Panc1 (cell line): ENCODE measurements around the gene APOBEC3B. TPM values are rescaled to one million over a fixed set of nuclear protein-coding genes. Genes with fewer than 3 reads are reported as not detected.

Source experiments
- ATAC-seq: fragments of 200-7000 bp; cut with Tn5 transposase; 2 replicates; pipeline ENCODE4 v1.9.1; 2020; ENCODE audit warnings: mild to moderate bottlenecking, moderate library complexity
- BruUV-seq: library from RNA; stranded (reverse); fragments of 400-500 nt; replicated peaks from 2 replicates; lab custom pipeline; 2021; lab: Mats Ljungman, UMichigan
- CTCF ChIA-PET: fragments of 300-600 bp; sonication (Branson Sonifier 250); formaldehyde crosslinking; loops from one replicate; lab custom pipeline; 2022; ENCODE audit warnings: antibody characterized with exemption; lab: Charles Lee
- POLR2A ChIA-PET: fragments of 300-600 bp; sonication (Branson Sonifier 250); formaldehyde crosslinking; loops from one replicate; lab custom pipeline; 2022; ENCODE audit warnings: antibody characterized with exemption; lab: Charles Lee
- DNase-seq: peaks from one replicate; pipeline ENCODE4 v3.0.0-alpha.2; 2010; ENCODE audit warnings: low read depth, low spot score
- H3K27ac ChIP-seq: 2 replicates; pipeline ENCODE4 v1.5.1; 2011; ENCODE audit warnings: mild to moderate bottlenecking, low read length, inconsistent platforms
- H3K27me3 ChIP-seq: fragments of 200-500 bp; sonication (Bioruptor generic); 2 replicates; pipeline ENCODE4 v1.6.0; 2014; ENCODE audit warnings: low read length, inconsistent platforms; ENCODE audit not compliant: control insufficient read depth, insufficient read depth
- H3K36me3 ChIP-seq: fragments of 200-500 bp; sonication (Bioruptor generic); 2 replicates; pipeline ENCODE4 v1.5.1; 2014; ENCODE audit warnings: inconsistent platforms, mild to moderate bottlenecking, low read length, moderate library complexity; ENCODE audit not compliant: control insufficient read depth, insufficient read depth
- H3K4me1 ChIP-seq: 2 replicates; pipeline ENCODE4 v1.5.1; 2011; ENCODE audit warnings: inconsistent platforms, mild to moderate bottlenecking, low read length, moderate library complexity; ENCODE audit not compliant: control insufficient read depth, insufficient read depth
- H3K4me3 ChIP-seq, 2 experiments: 2 replicates each; pipeline ENCODE4 v1.5.1; 2011 to 2012; ENCODE audit warnings: low read depth in 2 of 2, low read length in 2 of 2, mild to moderate bottlenecking in 2 of 2, inconsistent platforms in 1 of 2, moderate library complexity in 1 of 2
- H3K9me3 ChIP-seq: fragments of 200-500 bp; sonication (Bioruptor generic); 2 replicates; pipeline ENCODE4 v1.5.1; 2014; ENCODE audit warnings: low read depth, mild to moderate bottlenecking, inconsistent platforms, low read length, moderate library complexity; ENCODE audit not compliant: control insufficient read depth, insufficient read depth
- CTCF ChIP-seq: fragments of 450-650 bp; IDR thresholded peaks from 2 replicates; pipeline ENCODE4 v1.5.1; 2017; ENCODE audit warnings: mild to moderate bottlenecking
- POLR2AphosphoS5 ChIP-seq: IDR thresholded peaks from 2 replicates; pipeline ENCODE4 v1.6.1; 2012; ENCODE audit warnings: mild to moderate bottlenecking, low read depth, low read length, moderate library complexity
- REST ChIP-seq, 2 experiments: IDR thresholded peaks; 2 replicates each; pipeline ENCODE4 v1.6.1; 2011 to 2012; ENCODE audit warnings: low read depth in 2 of 2, control low read depth in 1 of 2, low read length in 1 of 2, mild to moderate bottlenecking in 1 of 2, moderate library complexity in 1 of 2; ENCODE audit not compliant: insufficient read depth in 1 of 2
- SIN3A ChIP-seq: IDR thresholded peaks from 2 replicates; pipeline ENCODE4 v1.6.1; 2012; ENCODE audit warnings: low read depth, mild to moderate bottlenecking, low read length, moderate library complexity, borderline replicate concordance; ENCODE audit not compliant: insufficient read depth
- TCF7L2 ChIP-seq: IDR thresholded peaks from 2 replicates; pipeline ENCODE4 v1.6.1; 2011; ENCODE audit warnings: mild to moderate bottlenecking, low read depth, low read length, inconsistent platforms
- in situ Hi-C: cut with HindIII; loops from 2 replicates; pipeline ENCODE4 v1.10.0; 2016; ENCODE audit warnings: low sequenced_read_pairs, low pct_unique_long_range_greater_than_20kb
- intact Hi-C: fragments of 100-400 bp; cut with micrococcal nuclease; formaldehyde crosslinking; loops from one replicate; pipeline ENCODE4 v1.10.0; 2022; ENCODE audit not compliant: unreplicated experiment
- total RNA-seq: library from RNA; stranded (reverse); gene quantifications from one replicate; pipeline ENCODE4 v1.2.1, GENCODE V29; 2021; ENCODE audit not compliant: unreplicated experiment

The APOBEC3B gene
- total RNA-seq, 1 experiment from 2014 or later = 15.6 TPM

DNA sequence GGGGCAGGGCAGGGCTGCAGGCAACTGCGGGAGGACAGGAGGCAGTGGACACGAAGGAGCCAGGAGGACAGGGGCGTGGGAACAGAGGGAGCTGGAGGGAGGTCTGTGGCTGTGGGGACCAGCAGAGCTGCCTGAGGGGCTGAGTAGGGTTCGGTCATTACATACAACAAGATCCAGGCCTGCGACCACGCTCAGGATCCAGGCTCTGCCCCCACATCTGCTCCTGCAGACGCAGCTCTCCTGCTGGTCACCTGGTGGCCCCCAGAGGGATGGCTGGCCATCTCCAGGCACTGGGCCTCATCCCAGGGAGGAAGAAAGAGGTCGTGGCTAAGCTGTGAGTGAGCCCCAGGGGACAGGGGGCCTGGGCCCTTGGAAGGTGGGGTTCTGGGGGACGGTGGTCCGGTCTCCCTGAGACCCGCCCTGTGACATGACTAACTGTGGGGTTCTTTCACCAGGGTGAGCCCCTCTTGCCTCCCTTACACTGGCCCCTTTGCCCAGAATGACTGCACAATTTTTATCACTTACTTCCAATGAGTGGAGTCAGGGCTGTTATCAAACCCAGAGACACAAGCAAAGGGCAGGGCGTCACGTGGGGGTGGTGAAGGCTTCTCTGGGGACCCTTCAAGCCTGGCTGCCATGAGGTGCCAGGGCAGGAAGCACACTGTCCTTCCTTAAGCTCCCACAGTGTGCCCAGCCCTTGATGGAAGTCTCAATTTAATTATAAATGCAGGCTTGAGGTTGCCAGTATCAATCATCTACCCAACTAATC is 31.4 kb upstream of the APOBEC3B start:
- Histone ChIP-seq H3K9me3 (no peaks in the 10 kb centered on the region), H3K4me3 (no peak overlapping the region), H3K4me1 (no peaks in the 10 kb centered on the region), H3K27me3 (no peaks in the 10 kb centered on the region; the same call in 1 of the 2 replicates), H3K27ac (no peak overlapping the region), H3K36me3 (no peaks in the 10 kb centered on the region)
- DNase-seq = no peak
- in situ Hi-C loops = no loop called here
- intact Hi-C loops = no loop called here
- BruUV-seq = no TSS peak
- no peak for ATAC-seq
- ChIA-PET POLR2A (no interaction called here), CTCF (interaction anchor here (0.6 kb wide), 2 partner anchors 24 to 295 kb away, joined by 3 to 6 read pairs; no protein-coding TSS in a partner anchor)
- TF ChIP-seq TCF7L2 (no peak), REST (IDR thresholded peaks at IDR 0.05; ENCODE audit: insufficient read depth in 1 of 2, low read depth in 2 of 2, low read length in 1 of 2) (no peak), POLR2AphosphoS5 (no peak), CTCF (no peak), SIN3A (no peak)

- ChIA-PET CTCF (interaction anchor here (0.5 kb wide), 1 partner anchor 51 kb away, joined by 6 read pairs; no protein-coding TSS in a partner anchor), POLR2A (no interaction called here)
- no peak for ATAC-seq
Observed at GRCh38 chr22:38951734-38952133, 30.4 kb upstream of the APOBEC3B start.

More at GRCh38 chr22:38951734-38952133, 30.4 kb upstream of the APOBEC3B start:
- no peaks in the 10 kb centered on the region for H3K9me3 ChIP-seq
- H3K4me1 ChIP-seq = no peaks in the 10 kb centered on the region
- TF ChIP-seq TCF7L2 = no peak
- no peak for TF ChIP-seq POLR2AphosphoS5
- TF ChIP-seq CTCF = no peak
- TF ChIP-seq REST (IDR thresholded peaks at IDR 0.05; ENCODE audit: insufficient read depth in 1 of 2, low read depth in 2 of 2, low read length in 1 of 2) = no peak
- no peak for TF ChIP-seq SIN3A
- intact Hi-C loops = no loop called here
- in situ Hi-C loops = no loop called here
- H3K27me3 ChIP-seq = no peaks in the 10 kb centered on the region; the same call in 1 of the 2 replicates
- no peak overlapping the region for H3K27ac ChIP-seq
- BruUV-seq = no TSS peak
- no peak overlapping the region for H3K4me3 ChIP-seq
- no peaks in the 10 kb centered on the region for H3K36me3 ChIP-seq
- no peak for DNase-seq
